Islet of Langerhans (tissue), 1 donor: ENCODE results near the gene SCYL1.

Source experiments
- FAIRE-seq: peaks from one replicate; lab custom pipeline; 2011; peaks lifted over from hg19 to GRCh38; lab: Jason Lieb, UNC

The SCYL1 gene

DNA sequence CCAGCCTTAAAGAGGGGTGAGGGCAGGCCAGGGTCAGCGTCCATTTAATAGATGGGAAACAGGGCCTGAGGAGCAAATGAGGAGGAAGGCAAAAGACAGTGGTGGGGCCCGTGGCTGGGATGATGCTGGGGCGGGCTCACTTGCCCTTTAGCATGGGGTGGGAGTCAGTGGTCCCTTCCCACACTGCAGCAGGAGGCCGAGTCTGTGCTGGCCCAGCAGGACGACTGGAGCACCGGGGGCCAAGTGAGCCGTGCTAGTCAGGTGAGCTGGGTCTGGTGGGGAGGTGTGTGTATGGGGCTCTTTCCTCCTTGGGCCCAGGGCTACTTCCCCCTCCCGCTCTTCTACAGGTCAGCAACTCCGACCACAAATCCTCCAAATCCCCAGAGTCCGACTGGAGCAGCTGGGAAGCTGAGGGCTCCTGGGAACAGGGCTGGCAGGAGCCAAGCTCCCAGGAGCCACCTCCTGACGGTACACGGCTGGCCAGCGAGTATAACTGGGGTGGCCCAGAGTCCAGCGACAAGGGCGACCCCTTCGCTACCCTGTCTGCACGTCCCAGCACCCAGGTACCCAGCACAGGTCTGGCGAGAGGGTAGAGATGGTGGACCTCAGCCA, 12.8 kb downstream of the SCYL1 start:
- FAIRE-seq: no peak

DNA sequence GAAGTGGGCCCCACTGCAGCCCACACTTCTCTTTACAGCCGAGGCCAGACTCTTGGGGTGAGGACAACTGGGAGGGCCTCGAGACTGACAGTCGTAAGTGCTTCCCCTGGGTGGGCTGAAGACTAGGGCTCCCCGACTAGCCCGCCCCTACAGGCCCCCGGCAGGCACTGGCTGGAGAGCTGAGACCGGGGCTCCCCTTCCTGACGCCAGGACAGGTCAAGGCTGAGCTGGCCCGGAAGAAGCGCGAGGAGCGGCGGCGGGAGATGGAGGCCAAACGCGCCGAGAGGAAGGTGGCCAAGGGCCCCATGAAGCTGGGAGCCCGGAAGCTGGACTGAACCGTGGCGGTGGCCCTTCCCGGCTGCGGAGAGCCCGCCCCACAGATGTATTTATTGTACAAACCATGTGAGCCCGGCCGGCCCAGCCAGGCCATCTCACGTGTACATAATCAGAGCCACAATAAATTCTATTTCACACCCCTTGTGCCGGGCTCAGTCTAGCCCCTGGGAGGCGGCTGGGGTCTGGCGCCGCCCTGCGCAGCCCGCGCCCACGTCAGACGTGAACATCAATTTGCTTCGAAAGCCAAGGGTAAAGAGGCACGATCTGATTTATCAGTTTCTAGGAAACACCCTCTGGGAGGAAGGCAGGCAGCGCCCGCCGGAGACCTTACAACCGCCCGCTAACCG, 13.5 kb downstream of the SCYL1 start:
- no peak for FAIRE-seq

DNA sequence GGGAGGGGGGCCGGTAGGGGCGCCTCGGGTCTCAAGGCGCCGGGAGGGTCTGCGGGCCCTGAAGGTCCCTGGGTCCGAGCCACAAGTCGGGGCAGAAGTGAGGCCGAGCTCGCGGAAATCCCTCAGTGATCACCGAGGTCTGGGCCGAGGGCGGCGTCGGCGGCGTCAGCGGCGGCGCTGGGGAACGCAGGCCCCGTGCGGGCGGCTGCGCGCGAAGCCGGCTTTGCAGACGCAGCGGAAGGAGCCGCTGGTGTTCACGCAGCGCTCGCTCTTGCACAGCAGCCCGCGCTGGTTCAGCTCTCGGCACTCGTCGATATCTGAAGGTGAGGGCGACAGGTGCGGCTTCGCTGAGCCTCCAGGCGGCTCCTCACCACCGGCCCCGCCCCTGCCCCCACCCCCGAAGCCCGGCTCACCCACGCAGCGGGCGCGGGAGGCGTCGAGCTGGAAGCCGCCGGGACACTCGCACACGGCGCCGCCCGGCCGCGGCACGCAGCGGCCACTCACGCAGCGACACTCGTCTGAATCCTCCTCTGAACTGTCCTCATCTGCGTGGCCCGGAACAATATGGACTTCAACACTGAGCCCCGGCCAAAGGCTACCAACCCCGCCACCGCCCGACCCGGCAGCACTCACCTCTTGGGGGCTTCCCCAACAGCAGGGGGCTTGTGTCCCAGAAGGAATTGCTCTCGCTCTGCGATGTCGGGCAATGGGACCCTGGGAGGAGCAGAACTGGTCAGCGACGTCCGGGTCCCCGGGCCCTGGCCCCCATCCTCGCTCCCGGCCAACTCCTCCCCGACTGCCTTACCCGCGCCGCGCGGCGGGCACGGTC, 14.2 kb downstream of the SCYL1 start:
- FAIRE-seq: no peak

DNA sequence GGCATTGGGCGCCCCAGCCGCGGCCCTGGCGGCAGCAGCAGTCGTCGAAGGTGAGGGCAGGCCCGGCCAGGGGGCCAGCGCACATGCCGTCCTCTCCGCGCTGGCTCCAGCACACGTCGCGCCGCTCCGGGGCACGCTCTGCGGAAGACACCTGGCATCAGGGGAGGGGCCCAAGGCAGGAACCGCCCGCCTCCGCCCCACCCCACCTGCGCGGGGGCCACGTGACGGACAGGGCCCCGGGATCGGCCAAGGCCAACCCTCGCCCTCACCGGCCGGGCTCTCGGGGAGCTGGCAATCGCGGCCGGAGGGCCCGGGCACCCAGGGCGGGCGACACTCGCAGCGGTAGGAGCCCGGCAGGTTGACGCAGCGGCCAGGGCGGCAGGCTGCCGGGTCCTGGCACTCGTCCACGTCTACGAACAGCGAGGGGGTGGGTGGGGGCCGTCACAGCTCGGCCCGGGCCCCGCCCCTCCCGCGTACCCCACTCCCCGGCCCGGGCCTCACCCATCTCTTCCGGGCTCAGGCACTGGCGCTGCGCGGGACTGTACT, 14.9 kb downstream of the SCYL1 start:
- no peak for FAIRE-seq

DNA sequence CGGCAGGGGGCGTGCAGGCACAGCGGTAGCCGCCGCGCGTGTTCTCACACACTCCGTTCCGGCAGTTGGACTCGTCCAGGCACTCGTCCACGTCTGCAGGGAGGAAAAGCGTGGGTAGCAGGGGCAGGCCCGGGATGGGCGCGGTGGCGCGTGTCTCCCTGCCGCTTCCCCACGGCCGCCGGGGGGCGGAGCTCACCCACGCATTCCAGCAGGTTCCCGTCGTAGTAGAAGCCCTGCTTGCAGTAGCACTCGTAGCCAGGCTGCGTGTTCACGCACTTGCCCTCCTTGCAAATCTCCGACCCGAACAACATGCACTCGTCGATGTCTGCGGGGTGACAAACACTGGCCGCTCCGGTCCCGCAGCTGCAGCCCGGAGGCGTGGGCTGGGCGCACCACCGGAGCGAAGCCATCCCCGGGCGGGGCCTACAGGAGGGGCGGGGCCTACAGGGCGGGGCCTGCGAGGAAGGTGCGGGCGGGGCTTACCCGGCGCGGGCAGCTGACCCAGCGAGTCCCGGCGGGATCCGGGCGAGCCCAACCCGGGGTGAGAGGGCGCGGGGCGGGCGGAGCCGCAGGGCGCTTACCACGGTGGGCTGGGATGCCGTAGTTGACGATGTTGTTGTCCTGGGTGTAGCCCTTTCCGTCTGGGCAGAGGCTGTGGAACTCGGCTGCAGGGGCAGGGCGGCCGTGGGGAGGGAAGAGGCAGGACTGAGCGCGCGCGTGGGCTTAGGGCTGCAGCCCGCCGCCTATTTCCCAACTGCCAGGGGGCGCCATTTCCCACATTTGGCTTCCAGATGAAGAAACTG, 15.6 kb downstream of the SCYL1 start:
- FAIRE-seq: no peak

DNA sequence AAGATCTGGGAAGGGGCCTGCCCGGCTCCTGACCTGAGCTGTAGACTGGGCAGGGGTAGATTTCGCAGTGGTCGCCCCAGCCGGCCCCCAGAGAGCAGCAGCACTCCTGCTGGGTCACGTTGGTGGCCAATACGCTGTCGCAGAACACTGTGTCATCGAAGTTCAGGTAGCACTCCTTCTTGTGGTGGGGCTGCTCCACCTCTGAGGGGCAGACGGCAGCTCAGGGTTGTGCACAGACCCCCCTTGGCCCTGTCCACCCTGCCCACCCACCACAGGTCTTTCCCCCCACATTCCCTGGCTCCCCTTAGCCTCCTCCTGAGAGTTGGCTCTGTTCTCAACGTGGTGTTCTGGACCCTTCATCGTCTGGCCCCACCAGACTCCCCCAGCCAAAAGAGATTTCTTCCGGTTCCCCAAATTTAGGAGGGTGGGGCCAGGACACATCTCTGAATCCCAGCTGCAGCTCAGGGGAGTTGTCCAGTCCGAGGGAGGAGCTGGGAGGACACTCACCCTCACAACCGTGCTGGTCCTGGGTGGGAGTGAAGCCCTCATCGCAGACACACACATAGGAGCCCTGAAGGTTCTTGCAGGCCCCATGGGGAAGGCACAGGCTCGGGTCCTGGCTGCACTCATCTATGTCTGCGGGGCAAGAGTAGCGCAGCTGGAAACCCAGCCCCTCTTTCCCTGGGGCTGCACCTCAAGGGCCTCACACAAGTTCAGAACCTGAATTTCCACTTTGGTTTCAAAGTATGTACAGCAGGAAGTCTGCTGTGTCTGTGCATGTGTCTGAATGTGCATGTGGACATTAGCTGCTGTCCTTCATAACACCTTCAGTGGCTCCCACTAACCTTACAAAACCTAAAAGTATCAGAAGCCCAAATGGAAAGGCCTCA, 16.5 kb downstream of the SCYL1 start:
- no peak for FAIRE-seq

DNA sequence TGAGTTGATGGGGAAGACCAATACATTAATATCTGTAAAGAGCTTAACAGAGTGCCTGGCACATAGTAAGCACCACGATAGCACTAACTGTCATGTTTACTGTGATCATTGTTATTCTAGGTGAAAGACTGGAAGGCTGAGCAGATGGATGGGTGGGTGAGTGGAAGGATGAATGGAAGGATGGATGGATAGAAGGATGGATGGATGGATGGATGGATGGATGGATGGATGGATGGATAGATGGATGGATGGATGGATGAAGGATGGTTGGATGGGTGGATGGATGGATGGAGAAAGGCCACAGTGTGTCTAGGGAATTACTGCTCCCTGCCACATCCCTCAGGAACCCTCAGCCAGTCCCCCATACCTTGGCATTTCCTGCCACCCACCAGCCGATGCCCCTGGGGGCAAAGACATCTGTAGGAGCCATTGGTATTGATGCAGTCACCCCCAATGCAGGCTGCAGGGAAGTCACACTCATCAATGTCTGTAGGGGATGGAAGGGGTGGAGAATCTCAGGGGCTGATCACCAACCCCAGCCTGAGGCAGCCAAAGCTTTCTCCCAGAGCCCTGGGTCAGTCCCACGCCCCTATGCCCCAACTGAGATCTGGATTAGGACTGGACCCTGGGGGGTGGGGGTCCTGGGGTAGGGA, 18.0 kb downstream of the SCYL1 start:
- no peak for FAIRE-seq

DNA sequence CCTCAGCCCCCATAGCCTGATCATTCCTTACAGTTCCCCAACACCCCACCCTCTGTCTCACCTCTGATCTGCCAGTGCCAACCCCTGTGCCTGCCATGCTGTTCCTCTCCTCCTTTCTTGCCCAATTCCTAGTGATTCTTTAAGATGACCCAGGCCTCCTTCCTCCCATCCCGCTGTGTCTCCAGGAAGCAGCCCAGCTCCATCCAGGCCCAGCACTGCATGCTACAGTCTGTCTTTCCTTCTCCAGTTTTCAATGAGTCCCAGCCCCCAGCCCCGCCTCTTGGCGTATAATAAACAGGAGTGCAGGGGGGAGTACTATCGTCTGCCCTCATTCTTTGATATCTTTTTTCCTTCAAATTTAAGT, 21.0 kb downstream of the SCYL1 start:
- no peak for FAIRE-seq

DNA sequence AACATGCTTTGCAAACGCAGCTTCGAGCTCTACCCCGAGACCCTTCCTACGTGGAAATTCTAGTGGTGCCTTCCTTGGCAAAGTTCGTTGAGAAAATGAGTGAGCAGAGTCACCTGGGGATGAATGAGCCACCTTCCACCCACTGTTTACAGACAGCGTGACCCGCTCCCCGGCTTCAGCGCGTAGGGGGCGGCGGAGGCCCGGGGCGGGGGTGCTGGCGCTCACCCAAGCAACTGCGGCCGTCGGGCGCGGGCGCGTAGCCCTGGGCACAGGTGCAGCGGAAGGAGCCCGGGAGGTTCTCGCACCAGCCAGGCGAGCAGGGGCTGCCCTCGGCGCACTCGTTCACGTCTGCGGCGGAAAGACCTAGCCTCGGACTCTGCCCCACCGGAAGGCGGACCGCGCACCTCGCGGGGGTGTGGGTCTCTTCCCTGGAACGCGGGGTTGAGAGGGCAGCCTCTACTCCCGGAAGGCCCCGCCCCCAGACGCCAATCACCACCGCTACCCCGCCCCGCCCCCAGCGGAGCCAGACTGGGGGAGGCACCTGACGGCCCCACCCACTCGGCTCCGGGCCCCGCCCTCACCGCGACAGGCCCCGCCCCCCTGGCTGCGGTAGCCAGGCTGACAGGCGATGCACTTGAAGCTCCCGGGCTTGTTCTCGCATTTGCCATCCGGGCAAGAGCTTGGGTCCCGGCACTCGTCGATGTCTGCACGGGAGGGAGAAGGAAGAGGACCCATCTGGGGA, 21.5 kb downstream of the SCYL1 start:
- no peak for FAIRE-seq

DNA sequence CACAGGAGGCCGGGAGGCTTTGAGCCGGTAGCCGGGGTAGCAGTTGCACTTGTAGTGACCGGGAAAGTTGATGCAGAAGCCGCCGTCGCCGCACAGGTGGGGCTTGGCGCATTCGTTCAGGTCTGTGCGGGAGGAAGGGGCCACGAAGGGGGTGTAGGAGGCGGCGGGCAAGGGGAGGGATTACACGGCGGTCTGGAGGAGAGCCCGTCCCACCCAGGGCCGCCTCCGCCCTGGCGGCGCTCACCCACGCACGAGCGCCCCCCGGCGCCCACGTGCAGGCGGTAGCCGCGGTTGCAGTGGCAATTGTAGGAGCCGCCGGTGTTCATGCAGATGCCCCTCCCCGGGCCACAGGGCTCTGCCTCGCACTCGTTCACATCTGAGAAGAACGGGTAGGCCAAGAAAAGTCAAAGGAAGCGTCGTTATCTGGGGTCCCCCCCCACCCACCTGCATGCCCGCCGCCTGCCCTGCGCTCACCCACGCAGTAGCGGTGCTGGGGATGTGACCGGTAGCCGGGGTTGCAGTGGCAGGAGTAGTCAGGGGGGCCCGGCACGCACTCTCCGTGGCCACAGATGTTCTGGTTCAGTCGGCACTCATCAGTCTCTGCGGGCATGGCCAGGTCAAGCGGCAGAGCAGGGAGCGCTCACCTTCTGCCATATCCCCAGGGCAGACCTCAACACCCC, 22.7 kb downstream of the SCYL1 start:
- FAIRE-seq: no peak

DNA sequence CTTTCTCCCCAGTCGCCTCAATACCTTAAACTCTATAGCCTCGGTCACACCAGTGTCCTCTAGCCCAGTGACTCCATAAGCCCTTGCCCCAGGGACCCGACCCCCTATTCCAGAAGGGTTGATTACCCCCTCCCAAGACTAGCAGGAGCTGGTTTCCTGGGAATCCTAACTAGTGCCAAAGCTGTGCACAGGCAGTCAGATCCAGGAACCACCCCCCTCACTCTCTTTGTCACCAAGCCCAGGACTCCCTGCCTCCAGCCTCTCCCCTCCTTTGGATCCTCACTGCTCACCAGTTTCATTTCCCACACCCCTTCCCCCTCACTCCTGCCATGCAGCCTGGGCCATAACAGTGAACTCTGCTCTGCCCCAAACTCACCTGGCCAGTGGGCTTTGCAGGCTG, 23.5 kb downstream of the SCYL1 start:
- no peak for FAIRE-seq

DNA sequence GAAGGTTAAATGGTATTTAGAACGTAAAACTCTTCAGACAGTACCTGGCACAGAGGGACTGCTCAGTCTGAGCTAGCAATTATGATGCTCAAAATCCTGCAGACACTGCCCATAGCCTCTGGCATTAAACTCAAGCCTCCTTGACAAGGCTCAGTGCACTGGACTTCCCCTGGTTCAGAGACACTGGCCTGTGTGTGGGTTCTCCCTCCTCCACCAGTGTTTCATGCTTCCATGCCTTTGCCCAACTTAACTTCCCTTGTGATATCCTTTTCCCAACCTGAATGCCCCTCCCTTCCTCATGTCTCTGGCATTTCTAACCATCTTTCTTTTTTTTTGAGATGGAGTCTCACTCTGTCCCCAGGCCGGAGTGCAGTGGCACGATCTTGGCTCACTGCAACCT, 24.2 kb downstream of the SCYL1 start:
- no peak for FAIRE-seq

DNA sequence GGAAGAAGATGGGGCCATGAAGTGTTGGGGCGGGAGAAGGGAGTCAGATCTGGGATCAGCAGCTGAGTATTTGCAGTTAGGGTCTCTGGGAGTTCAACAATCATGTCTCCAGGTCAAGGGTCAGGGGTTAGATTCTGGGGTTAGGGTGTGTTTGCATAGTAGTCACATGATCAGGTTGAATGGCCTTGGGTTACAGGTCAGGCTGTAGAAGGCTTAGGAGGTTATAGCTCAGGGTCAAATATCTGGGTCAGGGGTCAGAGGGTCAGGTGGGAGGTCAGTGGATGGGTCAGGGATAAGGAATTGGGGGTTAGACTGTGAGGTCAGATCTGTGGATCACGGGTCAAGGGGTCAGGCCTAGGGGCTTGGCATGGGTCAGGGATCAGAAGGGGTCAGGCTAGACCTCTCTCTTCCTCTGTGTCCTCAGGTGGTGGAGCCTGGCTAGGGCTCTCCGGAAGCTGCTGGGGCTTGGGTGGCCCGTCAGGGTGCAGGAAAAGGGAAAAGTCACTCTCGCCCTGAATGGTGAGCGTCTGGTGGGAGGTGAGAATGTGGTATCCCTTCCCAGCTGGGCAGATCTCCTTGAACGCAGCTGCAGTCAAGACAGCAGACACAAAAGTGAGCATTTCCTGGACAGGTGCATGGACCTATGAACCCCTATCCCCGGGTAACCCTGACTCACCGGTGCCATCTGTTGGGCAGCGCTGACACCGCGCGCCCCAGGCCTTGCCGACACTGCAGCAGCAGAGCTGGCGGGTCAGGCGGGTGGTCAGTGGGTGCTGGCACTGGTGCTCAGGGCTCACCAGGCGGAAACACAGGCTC, 26.9 kb downstream of the SCYL1 start:
- FAIRE-seq: no peak

DNA sequence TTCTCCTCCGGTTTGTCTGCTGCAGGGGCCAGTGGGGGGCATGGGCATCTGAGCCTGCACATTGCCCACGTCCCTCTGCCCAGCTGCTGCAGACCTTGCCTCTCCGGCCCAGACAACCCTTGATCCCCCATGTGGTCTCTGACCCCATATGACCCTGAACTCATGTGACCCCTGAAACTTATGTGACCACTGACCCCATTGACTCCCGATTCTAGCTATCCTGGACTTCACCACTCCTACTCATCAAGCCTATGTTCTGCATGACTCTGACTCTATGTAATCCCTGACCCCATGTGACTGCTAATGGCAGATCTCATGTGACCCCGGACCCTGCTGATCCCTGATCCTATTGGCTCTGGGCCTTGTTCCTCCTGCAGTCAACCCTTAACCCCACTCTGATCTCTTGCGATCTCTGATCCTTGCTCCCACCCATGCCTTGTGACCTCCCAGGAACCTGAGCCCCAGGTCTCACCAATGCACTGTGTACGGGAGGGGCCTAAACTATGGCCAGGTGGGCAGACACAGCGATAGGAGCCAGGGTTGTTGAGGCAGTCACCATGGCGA, 27.6 kb downstream of the SCYL1 start:
- FAIRE-seq: no peak

DNA sequence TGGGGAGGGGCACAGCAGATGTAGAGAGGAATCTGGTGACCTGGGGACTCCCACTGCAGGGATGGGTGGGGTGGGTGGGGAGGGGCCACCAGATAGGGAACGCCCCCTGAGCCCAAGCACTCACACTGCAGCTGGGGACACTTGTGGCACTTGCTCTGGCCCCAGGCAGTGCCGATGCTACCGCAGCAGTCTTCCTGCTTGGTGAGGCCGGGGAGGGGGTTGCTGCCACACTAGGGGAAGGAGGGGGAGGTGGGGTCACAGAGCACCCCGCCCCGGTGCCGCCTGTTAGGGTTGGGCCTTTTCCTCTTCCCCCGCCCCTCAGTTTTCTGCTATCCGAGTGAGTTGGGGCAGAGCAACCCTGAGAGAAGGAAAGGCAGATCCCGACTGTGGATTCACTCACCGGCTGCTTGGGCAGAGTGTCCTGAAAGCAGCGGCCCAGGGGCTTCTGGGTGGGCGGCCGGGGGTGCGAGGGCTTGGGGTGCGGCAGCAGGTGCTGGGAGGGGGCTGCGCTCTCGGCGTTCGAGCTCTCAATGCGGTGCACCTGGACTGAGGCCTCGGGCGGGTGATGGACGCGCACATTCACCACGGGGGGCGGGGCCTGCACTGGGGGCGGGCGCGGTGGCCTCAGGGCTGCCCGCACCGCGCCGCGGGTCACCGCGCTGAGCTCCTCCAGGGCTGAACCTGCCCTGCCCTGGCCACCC, 28.6 kb downstream of the SCYL1 start:
- FAIRE-seq: no peak

DNA sequence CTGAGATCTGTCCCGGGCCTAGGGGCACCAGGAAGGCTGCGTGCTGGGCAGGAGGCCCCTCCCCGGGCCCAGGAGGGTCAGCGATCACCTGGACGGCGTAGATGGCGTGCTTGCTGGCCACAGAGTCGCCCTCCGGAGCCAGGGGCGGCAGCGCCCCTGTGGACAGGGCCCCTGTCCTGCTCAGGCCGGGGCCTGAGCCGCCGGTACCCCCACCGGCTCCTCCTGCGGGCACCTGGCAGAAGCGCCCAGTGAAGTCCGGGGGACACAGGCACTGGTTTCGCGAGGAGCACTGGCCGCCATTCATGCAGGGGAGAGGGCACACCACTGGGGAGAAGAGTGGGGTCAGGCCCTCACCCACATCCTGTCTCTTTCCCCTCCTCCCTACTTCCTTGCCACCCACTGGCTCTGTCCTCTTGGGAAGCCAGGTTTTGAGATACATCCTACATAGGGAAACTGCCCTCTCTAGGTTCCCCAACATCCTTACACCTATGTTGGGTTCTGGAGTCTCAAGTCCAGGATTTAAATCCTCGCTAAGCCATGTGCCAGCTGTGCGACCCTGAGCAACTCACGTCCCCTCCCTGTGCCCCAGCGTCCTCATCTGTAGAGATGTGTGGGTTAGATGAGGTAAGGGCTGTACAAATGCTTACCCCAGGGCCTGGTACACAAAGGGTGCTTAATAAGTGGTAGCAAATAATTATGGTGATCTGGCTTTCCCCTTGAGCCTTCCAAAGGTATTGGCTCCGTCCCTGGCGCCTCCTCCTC, 29.4 kb downstream of the SCYL1 start:
- FAIRE-seq: no peak
